OCI-LY7 (cell line): Measurements from ENCODE around the gene ABCC4. TPM values are rescaled to one million over a fixed set of nuclear protein-coding genes. Genes with fewer than 3 reads are reported as not detected.

Experiments used
- BruUV-seq: library from RNA; stranded (reverse); fragments of 400-500 nt; replicated peaks from 2 replicates; lab custom pipeline; 2021; lab: Mats Ljungman, UMichigan
- CTCF ChIA-PET: fragments of 300-600 bp; sonication (Branson Sonifier 250); formaldehyde crosslinking; loops from one replicate; lab custom pipeline; 2022; ENCODE audit warnings: antibody characterized with exemption; ENCODE audit not compliant: unreplicated experiment; lab: Charles Lee
- POLR2A ChIA-PET: fragments of 300-600 bp; sonication (Branson Sonifier 250); formaldehyde crosslinking; loops from one replicate; lab custom pipeline; 2022; ENCODE audit warnings: antibody characterized with exemption; lab: Charles Lee
- DNase-seq: peaks from one replicate; pipeline ENCODE4 v3.0.0-alpha.2; 2015; ENCODE audit warnings: low spot score
- H2AFZ ChIP-seq: fragments of 200-600 bp; sonication (generic), shearing (Covaris generic); 2 replicates; pipeline ENCODE4 v1.6.1; 2014; ENCODE audit warnings: mild to moderate bottlenecking, antibody characterized with exemption, low read length, moderate library complexity
- H3K27ac ChIP-seq: fragments of 200-600 bp; sonication (generic); 2 replicates; pipeline ENCODE4 v1.5.1; 2014; ENCODE audit warnings: mixed run types, low read depth, mild to moderate bottlenecking, moderate library complexity, low read length, inconsistent platforms; ENCODE audit not compliant: poor library complexity, severe bottlenecking
- H3K36me3 ChIP-seq: fragments of 200-600 bp; sonication (generic); 2 replicates; pipeline ENCODE4 v1.6.1; 2014; ENCODE audit warnings: mild to moderate bottlenecking, antibody characterized with exemption, low read length, moderate library complexity, mixed read lengths; ENCODE audit not compliant: insufficient read depth
- H3K4me1 ChIP-seq: fragments of 200-600 bp; sonication (generic); 2 replicates; pipeline ENCODE4 v1.5.1; 2014; ENCODE audit warnings: mild to moderate bottlenecking, low read length; ENCODE audit not compliant: insufficient read depth, poor library complexity, severe bottlenecking
- H3K4me2 ChIP-seq: fragments of 200-600 bp; sonication (generic); 2 replicates; pipeline ENCODE4 v1.6.1; 2014; ENCODE audit warnings: mild to moderate bottlenecking, low read length
- H3K4me3 ChIP-seq: fragments of 200-600 bp; sonication (generic); 2 replicates; pipeline ENCODE4 v1.5.1; 2014; ENCODE audit warnings: mild to moderate bottlenecking, low read depth, low read length; ENCODE audit not compliant: poor library complexity, severe bottlenecking
- H3K79me2 ChIP-seq: fragments of 200-600 bp; sonication (generic); 2 replicates; pipeline ENCODE4 v1.6.1; 2016; ENCODE audit warnings: low read depth, mild to moderate bottlenecking, low read length, moderate library complexity, mixed read lengths; ENCODE audit not compliant: insufficient read depth
- H3K9me2 ChIP-seq: fragments of 200-600 bp; sonication (generic); 2 replicates; pipeline ENCODE4 v1.6.1; 2016; ENCODE audit warnings: mild to moderate bottlenecking, low read length, mixed read lengths; ENCODE audit not compliant: insufficient read depth
- H3K9me3 ChIP-seq: fragments of 200-600 bp; sonication (generic); 2 replicates; pipeline ENCODE4 v1.6.1; 2014; ENCODE audit warnings: mild to moderate bottlenecking, mixed run types, low read length, mixed read lengths
- H4K20me1 ChIP-seq: fragments of 200-600 bp; sonication (generic); 2 replicates; pipeline ENCODE4 v1.6.1; 2014; ENCODE audit warnings: mild to moderate bottlenecking, antibody characterized with exemption, low read length, moderate library complexity, mixed read lengths; ENCODE audit not compliant: insufficient read depth
- EZH2phosphoT487 ChIP-seq: fragments of 200-600 bp; sonication (generic); IDR thresholded peaks from 2 replicates; pipeline ENCODE4 v1.6.1; 2018; ENCODE audit warnings: low read depth, borderline replicate concordance, mild to moderate bottlenecking, mixed run types, antibody characterized with exemption, low read length, moderate library complexity, mixed read lengths
- intact Hi-C: fragments of 100-400 bp; cut with micrococcal nuclease; formaldehyde crosslinking; loops from one replicate; pipeline ENCODE4 v1.10.0; 2022; ENCODE audit not compliant: unreplicated experiment
- total RNA-seq, 2 experiments: library from RNA; depleted of rRNA in 1 of 2; stranded (reverse); fragments of >200 nt in 1 of 2; shearing (Covaris generic) in 1 of 2; gene quantifications; 2 replicates each; pipeline ENCODE4 v1.2.3, GENCODE V29; 2014 to 2022
- TF ChIP-seq, protein P1 (sequence below): fragments of 200-600 bp; sonication (generic); conservative IDR thresholded peaks from 2 replicates; pipeline ENCODE4 v1.5.1; 2014; ENCODE audit warnings: mild to moderate bottlenecking, antibody characterized with exemption, low read length, moderate library complexity, mixed read lengths

Gene ABCC4
- total RNA-seq, 2 experiments from 2014 or later: 7.3 to 7.8 TPM

DNA sequence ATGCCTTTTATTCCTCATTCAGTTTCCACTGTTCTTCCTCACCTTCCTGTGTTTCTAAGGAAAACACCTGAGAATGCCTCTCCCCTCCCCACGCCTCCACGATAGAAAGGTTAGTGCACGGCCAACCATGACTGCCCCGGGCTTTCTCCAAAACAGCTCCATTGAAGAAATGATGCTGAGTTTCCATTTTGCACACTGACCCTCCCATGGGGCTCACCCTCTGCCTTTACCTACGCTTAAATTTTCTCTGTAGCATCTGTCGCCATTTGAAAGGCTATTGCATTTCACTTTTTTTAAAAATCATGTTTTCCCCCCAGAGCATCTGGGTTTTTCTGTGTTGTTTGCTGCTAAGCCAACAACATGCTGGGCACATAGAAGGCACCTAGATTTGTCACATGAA lies 48.2 kb downstream of the ABCC4 start:
- no peaks in the 10 kb centered on the region for H3K9me2 ChIP-seq
- H3K4me1 ChIP-seq: no peaks in the 10 kb centered on the region
- intact Hi-C loops: no loop called here
- CTCF ChIA-PET: no interaction called here
- no peak overlapping the region for H2AFZ ChIP-seq
- no peak overlapping the region for H3K4me2 ChIP-seq
- TF ChIP-seq, protein P1, sequence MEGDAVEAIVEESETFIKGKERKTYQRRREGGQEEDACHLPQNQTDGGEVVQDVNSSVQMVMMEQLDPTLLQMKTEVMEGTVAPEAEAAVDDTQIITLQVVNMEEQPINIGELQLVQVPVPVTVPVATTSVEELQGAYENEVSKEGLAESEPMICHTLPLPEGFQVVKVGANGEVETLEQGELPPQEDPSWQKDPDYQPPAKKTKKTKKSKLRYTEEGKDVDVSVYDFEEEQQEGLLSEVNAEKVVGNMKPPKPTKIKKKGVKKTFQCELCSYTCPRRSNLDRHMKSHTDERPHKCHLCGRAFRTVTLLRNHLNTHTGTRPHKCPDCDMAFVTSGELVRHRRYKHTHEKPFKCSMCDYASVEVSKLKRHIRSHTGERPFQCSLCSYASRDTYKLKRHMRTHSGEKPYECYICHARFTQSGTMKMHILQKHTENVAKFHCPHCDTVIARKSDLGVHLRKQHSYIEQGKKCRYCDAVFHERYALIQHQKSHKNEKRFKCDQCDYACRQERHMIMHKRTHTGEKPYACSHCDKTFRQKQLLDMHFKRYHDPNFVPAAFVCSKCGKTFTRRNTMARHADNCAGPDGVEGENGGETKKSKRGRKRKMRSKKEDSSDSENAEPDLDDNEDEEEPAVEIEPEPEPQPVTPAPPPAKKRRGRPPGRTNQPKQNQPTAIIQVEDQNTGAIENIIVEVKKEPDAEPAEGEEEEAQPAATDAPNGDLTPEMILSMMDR: no peak
- no peak for TF ChIP-seq EZH2phosphoT487
- no peaks in the 10 kb centered on the region for H3K9me3 ChIP-seq
- H3K4me3 ChIP-seq: no peak overlapping the region
- no peak for DNase-seq
- no TSS peak for BruUV-seq
- H3K79me2 ChIP-seq: no peaks in the 10 kb centered on the region
- no peaks in the 10 kb centered on the region; the same call in 1 of the 2 replicates for H3K36me3 ChIP-seq
- POLR2A ChIA-PET: no interaction called here
- H4K20me1 ChIP-seq: no peaks in the 10 kb centered on the region
- H3K27ac ChIP-seq: no peak overlapping the region

DNA sequence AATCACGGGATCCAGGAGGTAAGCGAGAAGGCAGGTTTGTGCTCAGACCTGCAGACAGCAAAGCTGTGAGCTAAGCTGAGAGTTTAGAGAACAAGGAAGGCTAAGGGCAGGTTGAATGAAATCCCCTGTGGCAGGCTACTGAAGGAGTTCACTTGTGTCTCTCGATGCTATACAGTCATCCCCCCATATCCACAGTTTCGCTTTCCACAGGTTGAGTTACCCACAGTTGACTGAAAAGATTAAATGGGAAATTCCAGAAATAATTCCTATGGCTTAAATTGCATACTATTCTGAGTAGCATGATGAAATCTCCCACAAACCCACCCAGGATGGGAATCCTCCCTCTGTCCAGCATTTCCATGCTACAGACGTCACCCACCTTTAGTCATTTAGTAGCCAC lies 49.6 kb downstream of the ABCC4 start:
- H3K9me2 ChIP-seq: no peaks in the 10 kb centered on the region
- intact Hi-C loops: no loop called here
- no peak for DNase-seq
- H3K4me3 ChIP-seq: no peak overlapping the region
- no peaks in the 10 kb centered on the region for H3K4me1 ChIP-seq
- H3K36me3 ChIP-seq: no peaks in the 10 kb centered on the region; the same call in 1 of the 2 replicates
- H3K27ac ChIP-seq: no peak overlapping the region
- BruUV-seq: no TSS peak
- no peaks in the 10 kb centered on the region for H4K20me1 ChIP-seq
- TF ChIP-seq, protein P1: no peak
- no peak for TF ChIP-seq EZH2phosphoT487
- ChIA-PET POLR2A (no interaction called here), CTCF (no interaction called here)
- H3K79me2 ChIP-seq: no peaks in the 10 kb centered on the region
- H3K9me3 ChIP-seq: no peaks in the 10 kb centered on the region
- no peak overlapping the region for H3K4me2 ChIP-seq
- no peak overlapping the region for H2AFZ ChIP-seq

DNA sequence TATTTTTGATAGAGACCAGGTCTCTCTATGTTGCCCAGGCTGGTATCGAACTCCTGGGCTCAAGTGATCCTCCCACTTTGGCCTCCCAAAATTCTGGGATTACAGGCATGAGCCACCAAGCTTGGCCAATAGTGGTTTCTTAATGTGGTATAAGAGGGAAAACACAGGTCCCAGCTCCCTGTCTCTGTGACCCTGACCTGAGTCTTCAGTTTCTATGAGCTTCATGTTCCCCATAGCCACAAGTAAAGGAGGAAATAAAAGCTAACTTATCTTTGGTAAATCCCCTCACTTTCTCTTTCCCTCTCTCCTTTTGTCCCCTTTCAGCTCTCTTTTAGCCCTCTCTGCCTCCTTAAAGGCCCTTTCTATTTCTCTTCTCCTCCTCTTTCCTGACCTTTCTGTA lies 50.3 kb downstream of the ABCC4 start:
- POLR2A ChIA-PET: interaction anchor here (0.7 kb wide), 1 partner anchor 42 kb away, joined by 3 read pairs; no protein-coding TSS in a partner anchor
- TF ChIP-seq, protein P1: no peak
- no peak for TF ChIP-seq EZH2phosphoT487
- Histone ChIP-seq H3K4me3 (no peak overlapping the region), H3K4me1 (no peaks in the 10 kb centered on the region), H2AFZ (no peak overlapping the region), H3K4me2 (no peak overlapping the region), H3K36me3 (no peaks in the 10 kb centered on the region; the same call in 1 of the 2 replicates), H4K20me1 (no peaks in the 10 kb centered on the region), H3K79me2 (no peaks in the 10 kb centered on the region), H3K9me2 (no peaks in the 10 kb centered on the region), H3K9me3 (no peaks in the 10 kb centered on the region), H3K27ac (no peak overlapping the region)
- DNase-seq: no peak
- intact Hi-C loops: no loop called here
- BruUV-seq: no TSS peak
- CTCF ChIA-PET: interaction anchor here (0.6 kb wide), 1 partner anchor 42 kb away, joined by 3 read pairs; no protein-coding TSS in a partner anchor
